Measurements from ENCODE around the gene NRIP1.

The NRIP1 gene

DNA sequence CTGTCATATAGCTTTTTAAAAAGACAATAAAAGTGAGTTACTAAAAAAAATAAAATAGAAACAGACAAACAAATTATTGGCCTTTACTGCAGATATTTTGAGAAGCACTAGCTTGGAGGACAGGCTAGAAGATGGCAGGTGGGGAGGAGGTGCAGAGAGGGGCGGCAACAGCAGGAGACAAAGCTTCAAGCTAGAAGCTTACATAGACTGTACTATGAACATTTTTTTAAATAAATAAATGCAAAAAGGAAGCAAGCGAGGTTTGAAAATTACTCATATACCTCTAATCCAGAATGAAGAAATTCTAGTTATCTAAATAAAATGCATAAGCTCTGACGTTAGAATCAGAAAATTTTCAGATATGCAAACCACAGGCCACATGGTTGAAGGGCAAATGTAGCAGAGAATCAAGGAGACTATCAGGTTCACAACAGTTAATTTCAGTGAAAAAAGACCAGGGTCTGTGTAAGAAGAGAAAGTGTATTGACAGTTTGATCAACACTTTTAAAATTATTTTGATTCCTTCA lies 54.9 kb downstream of the NRIP1 start:
- no peak for DNase-seq (ENCODE audit: low read depth in 2 of 2)

DNA sequence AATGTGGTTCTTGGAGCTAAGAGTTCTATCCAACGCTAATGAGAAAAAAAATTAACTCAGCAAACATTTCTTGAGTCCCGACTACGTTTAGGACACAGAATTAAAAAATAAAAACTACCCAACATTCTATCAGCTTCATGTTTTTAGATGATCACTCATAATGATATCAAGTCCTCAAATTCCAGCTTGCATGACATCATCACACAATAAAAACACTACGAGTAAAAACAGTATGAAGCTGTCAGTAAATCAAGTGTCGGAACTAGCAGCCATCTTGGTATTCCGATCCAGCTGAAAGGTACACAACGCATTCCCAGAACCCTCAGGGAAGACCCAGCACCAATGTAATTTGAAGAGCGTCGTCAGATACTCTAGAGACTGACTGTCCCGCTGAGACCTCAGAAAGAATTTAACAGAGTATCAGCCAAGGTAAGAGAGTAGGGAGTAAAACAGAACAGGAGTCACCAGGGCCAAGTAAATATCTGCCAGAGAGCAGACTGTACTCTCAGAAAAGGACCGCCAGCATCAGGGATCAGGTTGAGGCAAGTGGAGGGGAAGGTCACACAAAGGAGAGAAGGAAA lies 57.0 kb downstream of the NRIP1 start:
- DNase-seq (ENCODE audit: low read depth in 2 of 2) = no peak

DNA sequence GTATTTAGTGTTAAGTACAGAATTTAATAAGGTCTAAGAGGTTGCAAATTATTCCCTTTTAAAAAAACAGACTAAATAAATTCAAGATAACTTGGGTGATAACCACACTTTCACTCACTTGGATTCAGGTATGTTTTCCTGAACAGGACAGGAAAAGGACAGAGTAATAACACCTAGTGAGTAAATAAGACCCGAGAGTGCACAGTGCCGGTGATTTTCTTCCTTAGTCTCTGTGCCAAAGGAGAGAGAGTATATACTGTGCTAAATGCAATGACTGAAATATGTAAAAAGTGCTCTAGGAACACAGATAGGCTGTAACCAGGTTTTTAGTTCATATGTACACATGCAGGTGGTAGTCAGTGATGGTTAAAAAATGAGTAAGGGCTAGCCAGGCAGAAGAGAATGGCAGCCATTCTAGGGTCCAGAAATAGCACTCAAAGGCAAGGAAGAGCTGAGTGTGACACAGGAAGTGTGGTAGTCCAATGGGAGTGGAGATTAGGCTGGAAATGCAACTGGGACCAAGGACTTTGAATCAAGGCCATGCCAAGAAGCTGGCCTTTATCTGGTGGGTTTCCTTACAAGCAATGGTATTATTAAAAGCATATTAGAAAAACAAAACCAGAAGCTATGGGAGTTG lies 58.1 kb downstream of the NRIP1 start:
- DNase-seq (ENCODE audit: low read depth in 2 of 2) = no peak

DNA sequence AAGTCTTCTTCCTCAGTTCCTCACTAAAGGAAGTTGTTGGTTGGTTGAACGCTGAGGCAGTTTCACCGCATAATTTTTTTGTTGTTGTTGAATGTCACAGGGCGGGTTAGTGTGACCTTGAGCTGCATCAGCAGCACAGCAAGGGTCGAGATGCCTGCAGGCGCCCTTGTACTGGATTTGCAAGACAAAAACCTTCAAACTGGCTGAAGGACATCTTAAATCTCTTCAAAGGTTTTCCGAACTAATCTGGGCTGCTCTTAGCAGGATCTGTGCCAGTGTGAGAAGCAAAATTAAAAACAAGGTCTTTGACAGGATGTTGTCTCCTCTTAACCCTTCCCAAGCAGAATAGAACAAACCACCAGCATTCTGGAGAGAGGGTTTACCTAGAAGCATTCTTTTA lies 59.4 kb downstream of the NRIP1 start:
- no peak for DNase-seq (ENCODE audit: low read depth in 2 of 2)

DNA sequence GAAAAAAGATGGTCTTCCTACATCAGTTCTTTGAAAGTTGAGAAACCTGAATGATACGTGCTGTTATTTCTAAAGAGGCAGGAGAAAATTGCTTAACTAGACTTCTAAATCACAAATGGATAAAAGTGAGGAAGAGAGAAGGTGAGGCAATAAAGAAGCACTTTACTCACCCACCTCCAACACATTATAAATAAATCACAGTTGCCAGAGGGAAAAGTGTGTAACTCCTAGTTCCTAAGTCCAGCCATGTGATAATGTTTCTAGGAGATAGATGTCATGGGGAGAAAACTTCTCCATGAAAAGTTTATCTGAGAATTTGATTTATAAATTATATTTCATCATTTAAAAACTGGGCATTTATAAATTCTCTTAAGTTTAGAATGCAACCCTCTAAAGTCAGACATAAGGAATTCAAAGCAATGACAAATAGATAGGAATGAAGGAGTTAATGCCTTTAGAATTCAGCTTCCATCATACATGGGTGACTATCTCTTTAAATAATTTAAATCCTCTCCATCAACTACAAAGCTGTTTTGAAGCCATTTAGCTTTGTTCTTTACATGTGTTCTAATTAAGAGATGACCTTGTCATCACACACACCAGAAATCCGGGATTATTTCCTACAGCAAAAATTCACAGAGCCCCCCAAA lies 60.0 kb downstream of the NRIP1 start:
- DNase-seq (ENCODE audit: low read depth in 2 of 2) = no peak

DNA sequence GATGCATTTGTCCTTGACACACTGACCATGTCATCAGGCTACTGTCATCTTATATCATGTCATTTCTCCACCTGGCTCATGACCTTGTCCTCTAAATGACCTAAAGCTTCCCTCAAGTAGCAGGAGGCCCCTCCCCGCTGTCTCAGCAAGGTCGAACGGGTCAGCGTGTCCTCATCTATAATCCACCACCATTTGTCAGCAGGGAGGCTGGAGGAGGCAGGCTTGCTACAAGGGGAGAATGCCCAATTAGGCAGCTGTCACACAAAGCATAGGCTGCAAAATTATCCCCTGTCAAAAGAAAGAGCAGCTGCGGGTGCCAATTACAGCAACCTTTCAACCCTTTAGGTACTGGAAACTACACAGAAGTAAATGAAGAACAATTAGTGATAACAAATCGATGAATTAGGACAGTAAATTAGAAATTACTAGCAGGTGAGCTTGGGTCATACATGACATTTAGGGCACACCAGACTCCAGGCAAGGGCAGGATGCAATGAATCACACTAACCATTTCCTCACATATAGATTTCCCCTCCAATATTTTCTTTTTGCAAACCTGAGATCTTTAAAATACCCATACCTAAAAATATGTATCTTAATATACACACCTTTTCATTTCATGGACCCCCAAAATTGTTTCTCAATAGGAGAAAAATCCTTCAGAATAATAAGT lies 61.2 kb downstream of the NRIP1 start:
- DNase-seq (ENCODE audit: low read depth in 2 of 2) = no peak

DNA sequence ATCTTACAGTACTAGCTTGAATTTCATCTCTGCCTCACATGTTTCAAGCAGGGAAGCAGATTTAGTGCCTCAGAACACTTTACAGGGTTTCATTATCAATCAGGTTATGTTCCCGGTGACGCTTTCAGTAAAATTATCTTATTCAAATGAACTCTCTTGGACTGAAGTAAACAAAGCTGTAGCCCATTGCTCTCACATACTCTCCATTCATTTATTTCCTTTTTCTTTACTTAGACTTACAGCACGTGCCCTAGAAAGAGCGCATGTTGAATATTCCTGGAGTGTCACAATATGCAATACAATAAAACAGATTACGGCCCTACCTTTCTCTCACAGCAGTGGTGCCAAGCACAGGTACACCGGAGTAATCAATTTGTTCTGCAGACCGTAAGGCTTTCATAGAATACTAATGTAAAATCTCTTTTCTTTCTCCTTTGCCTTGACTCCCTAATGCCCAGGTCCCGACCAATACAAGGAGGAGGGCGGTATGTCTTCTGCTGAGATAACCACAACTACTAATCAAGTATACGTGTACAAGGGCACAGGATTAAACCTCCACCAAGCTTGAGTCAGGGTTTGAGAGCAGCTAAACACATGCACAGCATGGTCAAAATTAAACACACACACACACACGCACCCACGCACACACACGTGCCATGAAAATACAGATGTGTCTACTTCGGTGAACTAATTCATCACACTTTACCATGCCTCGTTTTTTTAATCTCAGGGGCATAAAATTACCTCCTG lies 62.8 kb downstream of the NRIP1 start:
- no peak for DNase-seq (ENCODE audit: low read depth in 2 of 2)

DNA sequence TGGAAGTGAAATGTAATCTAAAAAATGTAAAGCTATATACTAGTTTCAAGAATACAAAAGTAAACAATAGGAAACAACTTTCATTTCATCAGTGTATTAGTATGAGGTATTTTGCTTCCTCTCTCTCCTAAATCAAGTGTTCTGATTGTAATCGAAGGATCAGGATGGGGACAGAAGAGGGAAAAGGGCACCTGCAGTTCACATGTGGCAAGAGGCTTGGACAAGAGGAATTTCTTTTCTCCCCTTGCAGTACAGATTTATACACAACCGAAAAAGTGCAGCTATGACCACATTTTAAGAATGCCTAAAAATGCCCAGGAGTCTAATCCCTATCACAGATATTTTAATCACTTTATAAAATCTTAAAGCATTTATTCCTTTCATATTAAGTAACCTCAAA lies 63.7 kb downstream of the NRIP1 start:
- DNase-seq (ENCODE audit: low read depth in 2 of 2) = no peak

DNA sequence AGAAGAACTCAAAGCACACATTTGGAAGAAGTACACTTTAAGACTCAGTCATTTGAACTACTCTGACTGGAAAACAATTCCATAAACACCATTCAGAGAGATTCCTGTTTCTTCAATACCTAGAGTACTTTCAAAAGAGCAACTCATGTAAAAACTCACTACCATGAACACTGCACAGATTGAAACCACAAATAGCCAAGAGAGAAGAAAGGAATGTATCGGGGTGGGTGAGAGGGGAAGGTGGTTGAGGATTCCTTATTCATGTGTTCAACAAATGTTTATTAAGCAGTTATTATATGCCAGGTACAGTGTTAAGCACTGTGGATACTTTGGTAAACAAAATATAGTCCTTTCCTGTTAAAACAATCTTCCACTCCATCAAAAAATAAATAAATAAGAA lies 64.7 kb downstream of the NRIP1 start:
- DNase-seq (ENCODE audit: low read depth in 2 of 2) = no peak

DNA sequence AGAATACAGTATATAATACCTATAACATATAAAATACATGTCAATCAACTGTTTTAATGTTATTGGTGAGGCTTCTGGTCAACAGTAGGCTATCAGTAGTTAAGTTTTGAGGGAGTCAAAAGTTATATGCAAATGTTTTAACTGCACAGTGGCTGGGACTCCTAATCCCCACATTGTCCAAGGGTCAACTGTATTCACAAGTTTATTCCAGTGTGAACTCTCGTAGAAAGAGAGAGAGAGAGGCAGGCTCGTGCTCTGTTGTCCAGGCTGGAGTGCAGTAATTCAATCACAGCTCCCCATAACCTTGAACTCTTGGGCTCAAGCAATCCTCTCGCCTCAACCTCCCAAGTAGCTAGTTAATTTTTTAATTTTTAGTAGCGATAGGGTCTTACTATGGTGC lies 66.0 kb downstream of the NRIP1 start:
- no peak for DNase-seq (ENCODE audit: low read depth in 2 of 2)

DNA sequence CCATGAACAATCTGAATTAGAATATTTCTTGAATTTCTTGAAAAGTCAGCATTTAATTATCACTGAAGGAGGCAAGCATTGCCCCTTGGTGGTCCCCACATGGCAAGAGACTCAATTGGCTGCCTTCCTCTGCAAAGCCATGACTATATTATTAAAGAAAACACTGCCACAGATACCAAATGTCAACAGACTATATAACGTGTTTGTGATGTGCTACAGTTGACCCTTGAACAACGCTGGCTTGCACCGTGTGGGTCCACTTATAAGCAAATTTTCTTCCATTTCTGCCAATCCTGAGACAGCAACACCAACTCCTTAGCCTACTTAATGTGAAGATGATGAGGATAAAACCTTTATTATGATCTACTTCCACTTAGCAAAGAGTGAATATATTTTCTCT lies 66.5 kb downstream of the NRIP1 start:
- no peak for DNase-seq (ENCODE audit: low read depth in 2 of 2)

DNA sequence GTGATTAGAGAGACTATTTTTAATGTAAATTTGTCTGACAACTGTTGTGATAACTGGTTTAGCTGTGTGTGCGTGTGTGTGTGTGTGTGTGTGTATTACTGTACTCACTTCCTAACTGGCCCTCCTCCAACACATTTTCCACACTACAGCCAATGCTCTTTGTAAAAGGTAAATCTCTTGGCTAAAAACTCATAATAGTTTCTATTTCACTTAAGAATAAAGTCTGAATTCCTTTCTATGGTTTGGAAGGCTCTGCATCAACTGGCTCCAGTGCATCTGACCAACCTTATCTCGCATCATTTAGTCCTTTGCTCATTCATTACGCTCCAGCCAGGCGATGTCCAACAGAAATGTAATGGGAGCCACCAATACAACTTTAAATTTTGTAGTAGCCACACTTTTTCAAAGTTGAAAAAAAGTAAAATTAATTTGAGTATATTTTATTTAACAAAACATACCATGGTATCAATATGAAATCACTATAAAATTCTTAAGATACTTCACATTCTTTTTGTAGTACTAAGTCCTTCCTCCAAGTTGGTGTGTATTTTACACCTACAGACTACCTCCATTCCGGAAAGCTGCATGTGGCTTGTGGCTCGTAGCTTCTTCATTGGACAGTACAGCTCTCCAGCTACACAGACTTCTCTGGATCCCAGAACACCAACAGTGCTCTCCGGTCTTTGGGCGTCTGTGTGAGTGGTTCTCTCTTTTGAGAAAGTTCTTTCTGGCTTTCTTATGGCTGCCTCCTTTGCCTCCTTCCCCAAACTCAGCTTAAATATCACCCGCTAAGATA lies 68.9 kb downstream of the NRIP1 start:
- DNase-seq (ENCODE audit: low read depth in 2 of 2) = no peak

DNA sequence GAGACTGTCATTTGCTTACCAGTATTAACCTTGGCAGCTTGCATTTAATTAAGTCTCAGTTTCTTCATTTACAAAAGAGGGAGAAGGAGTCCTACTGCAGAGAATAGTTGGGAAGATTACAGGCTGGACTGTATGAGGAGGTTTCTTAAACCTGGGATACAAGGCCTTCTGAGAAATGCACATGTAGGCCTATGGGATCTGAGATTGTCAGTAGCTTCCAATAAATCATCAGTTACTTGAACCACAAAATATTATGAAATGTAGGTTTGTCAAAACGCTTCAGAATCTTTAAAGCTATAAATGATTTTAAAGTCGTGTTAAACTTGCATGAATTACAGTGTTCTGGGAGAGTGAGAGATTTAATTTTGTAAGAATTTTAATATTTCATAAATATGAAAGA lies 69.6 kb downstream of the NRIP1 start:
- no peak for DNase-seq (ENCODE audit: low read depth in 2 of 2)

DNA sequence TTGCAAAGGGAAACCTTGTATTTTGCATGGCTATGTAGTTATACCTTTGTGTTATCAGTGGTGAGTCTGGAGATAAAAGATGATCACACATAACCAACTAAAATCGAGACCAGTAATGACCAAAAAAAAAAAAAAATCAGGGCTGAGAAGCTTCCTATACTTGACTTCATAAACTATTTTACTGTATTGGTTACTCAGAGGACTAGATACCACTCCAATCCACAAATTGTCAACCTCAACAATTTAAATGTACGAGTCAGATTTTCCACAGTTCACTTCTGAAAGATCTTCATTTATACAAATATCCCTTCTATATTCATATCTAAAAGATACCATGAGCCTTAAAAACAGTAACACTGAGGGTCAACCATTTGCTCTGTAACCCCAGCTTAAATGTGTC lies 71.7 kb downstream of the NRIP1 start:
- no peak for DNase-seq (ENCODE audit: low read depth in 2 of 2)

DNA sequence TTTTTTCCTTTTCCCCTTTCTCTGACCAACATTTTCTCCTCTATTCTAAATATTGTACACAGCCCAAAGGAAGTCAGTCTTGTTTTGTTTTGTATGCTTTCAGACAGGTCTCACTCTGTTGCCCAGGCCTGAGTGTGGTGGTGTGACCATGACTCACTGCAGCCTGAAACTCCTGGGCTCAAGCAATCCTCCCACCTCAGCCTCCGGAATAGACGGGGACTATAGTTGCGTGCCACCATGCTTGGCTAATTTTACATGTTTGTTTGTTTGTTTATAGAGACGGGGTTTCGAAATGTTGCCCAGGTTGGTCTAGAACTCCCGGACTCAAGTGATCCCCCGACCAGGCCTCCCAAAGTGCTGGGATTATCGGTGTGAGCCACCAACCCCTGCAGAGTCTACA lies 72.8 kb downstream of the NRIP1 start:
- DNase-seq (ENCODE audit: low read depth in 2 of 2) = no peak

DNA sequence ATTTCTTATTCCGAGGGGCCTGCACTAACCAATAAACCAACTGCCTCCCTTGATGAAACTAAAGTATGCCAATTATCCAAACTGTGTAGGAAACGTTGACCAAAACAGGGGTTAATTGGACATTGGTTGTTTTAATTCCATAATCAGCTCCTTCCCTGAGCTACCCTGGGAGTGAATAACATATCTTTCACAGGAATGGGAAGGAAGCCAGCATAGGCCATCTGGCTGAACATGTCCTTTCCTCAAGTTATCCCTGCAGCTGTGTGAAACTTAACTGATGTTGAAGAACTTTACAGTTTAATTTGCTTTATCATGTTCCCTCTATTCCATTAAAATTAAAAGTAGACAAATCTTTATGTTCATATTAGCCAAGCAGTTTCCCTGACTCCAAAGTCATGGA lies 75.4 kb downstream of the NRIP1 start:
- DNase-seq (ENCODE audit: low read depth in 2 of 2) = no peak

DNA sequence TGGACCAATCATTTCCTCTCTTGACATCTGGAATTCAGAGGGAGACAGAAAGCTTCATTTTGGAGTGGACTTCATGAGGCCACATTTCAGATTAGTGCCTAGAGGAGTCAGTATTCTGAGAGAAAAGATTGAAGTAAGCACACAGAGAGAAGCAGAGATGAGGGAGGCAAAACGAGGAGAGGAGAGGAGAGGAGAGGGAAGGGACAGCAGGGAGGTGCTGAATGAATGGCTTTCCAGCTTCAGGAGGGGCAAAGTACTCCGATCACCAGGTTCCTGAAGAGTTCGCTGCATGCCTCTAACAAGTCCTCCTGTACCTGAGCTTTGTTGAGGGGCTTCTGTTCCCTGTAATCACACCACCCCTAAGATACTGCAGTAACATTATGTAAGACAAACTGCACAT lies 76.0 kb downstream of the NRIP1 start:
- no peak for DNase-seq (ENCODE audit: low read depth in 2 of 2)

DNA sequence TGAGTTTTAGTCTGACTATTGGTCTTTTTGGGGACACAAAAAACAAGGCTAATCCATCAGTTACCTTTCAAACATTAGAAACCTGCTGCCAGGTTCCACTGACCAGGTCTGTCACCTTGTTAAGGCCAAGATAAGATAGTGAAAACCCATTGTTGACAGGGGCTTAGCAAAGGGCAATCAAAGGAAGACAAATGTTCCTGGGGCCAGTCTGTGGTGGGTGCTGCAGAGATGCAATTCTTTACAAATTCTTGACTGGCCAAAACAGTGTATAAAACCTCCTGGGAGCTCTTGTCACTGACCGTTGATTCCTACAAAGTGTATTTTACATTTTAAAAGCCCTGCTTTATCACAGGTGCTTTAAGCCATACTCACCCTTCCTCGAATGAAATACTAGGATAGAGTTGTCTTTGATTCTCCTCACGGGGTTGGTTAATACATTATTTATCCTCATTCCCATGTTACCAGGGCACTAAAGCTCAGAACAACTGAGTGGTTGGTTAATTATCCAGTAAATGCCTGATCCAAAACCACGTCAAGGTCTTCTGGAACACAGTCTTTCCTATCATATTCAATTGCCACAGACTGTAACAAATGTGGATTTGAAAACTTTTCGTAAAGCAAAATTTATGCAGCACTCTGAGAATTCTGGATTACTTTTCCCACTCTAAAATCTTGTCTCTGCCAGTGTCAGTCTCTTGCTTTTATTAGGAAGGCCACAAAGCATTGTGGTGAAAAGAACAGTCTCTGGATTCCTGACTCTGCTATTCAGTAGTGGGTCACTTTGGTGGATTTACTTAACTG lies 77.2 kb downstream of the NRIP1 start:
- no peak for DNase-seq (ENCODE audit: low read depth in 2 of 2)

DNA sequence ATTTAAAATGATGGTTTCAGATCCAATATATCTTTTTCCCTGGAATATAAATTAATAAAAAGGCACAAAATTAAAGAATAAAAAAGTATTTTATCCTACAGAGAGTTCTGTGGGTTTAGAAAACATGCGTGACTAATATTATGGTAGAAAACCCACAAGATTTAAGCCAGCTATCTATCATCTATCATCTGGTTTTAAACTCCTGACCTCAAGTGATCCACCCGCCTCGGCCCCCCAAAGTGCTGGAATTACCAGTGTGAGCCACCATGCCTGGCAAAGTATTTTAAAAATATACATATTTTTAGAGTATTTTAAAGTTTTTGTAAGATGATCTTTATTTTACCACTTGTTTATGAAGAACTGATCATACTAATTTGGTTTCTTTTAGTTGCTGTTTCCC lies 79.5 kb downstream of the NRIP1 start:
- no peak for DNase-seq (ENCODE audit: low read depth in 2 of 2)

DNA sequence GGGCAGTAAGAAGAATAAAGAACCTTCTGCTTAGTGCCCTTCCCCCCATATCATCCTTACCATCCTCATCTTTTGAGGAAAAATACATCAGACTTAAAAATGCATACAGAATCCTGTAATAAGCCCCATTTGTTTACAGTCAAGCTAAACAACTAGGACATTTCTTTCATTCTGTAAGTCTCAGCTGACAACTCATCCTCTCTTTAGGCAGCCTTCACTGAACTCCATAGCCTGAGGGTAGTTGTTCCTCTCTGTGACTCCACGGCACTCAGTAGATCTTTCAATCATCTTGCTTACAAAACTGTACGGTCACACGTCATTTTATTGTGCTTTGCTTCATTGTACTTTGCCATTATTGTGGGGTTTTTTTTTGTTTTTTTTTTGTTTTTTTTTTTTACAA lies 82.5 kb downstream of the NRIP1 start:
- no peak for DNase-seq (ENCODE audit: low read depth in 2 of 2)
